HepG2 (cell line): ENCODE results near the gene DCC. TPM values are rescaled to one million over a fixed set of nuclear protein-coding genes. Genes with fewer than 3 reads are reported as not detected.

Experiments used
- ATAC-seq: fragments of 200-7000 bp; cut with Tn5 transposase; 3 replicates; pipeline ENCODE4 v1.9.1; 2020; ENCODE audit warnings: mild to moderate bottlenecking, moderate library complexity
- BruUV-seq: library from RNA; stranded (reverse); fragments of 400-500 nt; replicated peaks from 2 replicates; lab custom pipeline; 2021; lab: Mats Ljungman, UMichigan
- CTCF ChIA-PET: fragments of 300-600 bp; formaldehyde crosslinking; extraction: SDS; loops from one replicate; lab custom pipeline; 2021; ENCODE audit warnings: low total read pairs, inconsistent platforms, low intra/inter-chr PET ratio; lab: Yijun Ruan, JAX
- POLR2A ChIA-PET: fragments of 350-600 bp; sonication (Branson Sonifier 250); formaldehyde crosslinking; loops from one replicate; lab custom pipeline; 2020; ENCODE audit warnings: antibody characterized with exemption, inconsistent platforms; lab: Yijun Ruan, JAX
- DNase-seq: peaks from one replicate; pipeline ENCODE4 v3.0.0-alpha.2; 2015; ENCODE audit warnings: low spot score
- FAIRE-seq: peaks from 3 replicates; lab custom pipeline; 2011; peaks lifted over from hg19 to GRCh38; lab: Jason Lieb, UNC
- H2AFZ ChIP-seq: one replicate; pipeline ENCODE4 v1.6.1; 2011; ENCODE audit warnings: low read length, inconsistent platforms
- H3K27ac ChIP-seq: fragments of 300-600 bp; 3 replicates; pipeline ENCODE4 v1.8.0; 2011; ENCODE audit warnings: mixed run types, mild to moderate bottlenecking, mixed read lengths, low read length, inconsistent platforms; ENCODE audit not compliant: insufficient read depth; ENCODE audit errors: extremely low read length
- H3K27me3 ChIP-seq, 2 experiments: fragments of 200-600 bp in 1 of 2; 2 replicates in 1 of 2; 3 replicates in 1 of 2; pipeline versions ENCODE4 v1.6.0 to v1.8.0; 2011; ENCODE audit warnings: low read length in 2 of 2, mild to moderate bottlenecking in 2 of 2, moderate library complexity in 2 of 2, inconsistent platforms in 1 of 2; ENCODE audit not compliant: insufficient read depth in 2 of 2, control insufficient read depth in 1 of 2
- H3K36me3 ChIP-seq, 2 experiments: fragments of 200-600 bp in 1 of 2; replicated peaks in 1 of 2; 2 replicates in 1 of 2; 3 replicates in 1 of 2; pipeline versions ENCODE4 v1.5.1 to v1.8.0; 2011; ENCODE audit warnings: low read length in 2 of 2, inconsistent platforms in 1 of 2; ENCODE audit not compliant: insufficient read depth in 2 of 2, control insufficient read depth in 1 of 2
- H3K4me1 ChIP-seq: 2 replicates; pipeline ENCODE4 v1.5.1; 2012; ENCODE audit warnings: low read length, inconsistent platforms; ENCODE audit not compliant: insufficient read depth
- H3K4me2 ChIP-seq: 2 replicates; pipeline ENCODE4 v1.6.0; 2011; ENCODE audit warnings: low read depth, low read length, inconsistent platforms
- H3K4me3 ChIP-seq, 3 experiments: fragments of 200-600 bp in 1 of 3; sonication (generic), shearing (Covaris generic) in 1 of 3; replicated peaks in 1 of 3; 2 replicates each; pipeline ENCODE4 v1.5.1; 2011 to 2016; ENCODE audit warnings: low read length in 3 of 3, inconsistent platforms in 2 of 3, low read depth in 2 of 3, mild to moderate bottlenecking in 2 of 3, control low read depth in 1 of 3, mixed read lengths in 1 of 3; ENCODE audit not compliant: insufficient read depth in 1 of 3
- H3K79me2 ChIP-seq: one replicate; pipeline ENCODE4 v1.6.1; 2011; ENCODE audit warnings: low read length, inconsistent platforms; ENCODE audit not compliant: insufficient read depth
- H3K9ac ChIP-seq: 2 replicates; pipeline ENCODE4 v1.6.0; 2011; ENCODE audit warnings: mild to moderate bottlenecking, low read depth, low read length, inconsistent platforms; ENCODE audit not compliant: insufficient read depth
- H3K9me3 ChIP-seq: 2 replicates; pipeline ENCODE4 v1.5.1; 2012; ENCODE audit warnings: mild to moderate bottlenecking, low read length
- H4K20me1 ChIP-seq: 2 replicates; pipeline ENCODE4 v1.6.0; 2011; ENCODE audit warnings: inconsistent platforms, mild to moderate bottlenecking, low read length, moderate library complexity; ENCODE audit not compliant: insufficient read depth
- FLYWCH1 ChIP-seq: sonication (generic); formaldehyde crosslinking; IDR thresholded peaks from 2 replicates; pipeline ENCODE4 v1.8.1; 2023; ENCODE audit warnings: mild to moderate bottlenecking, missing genetic modification reagents
- FOXA1 ChIP-seq, 2 experiments: fragments of 450-650 bp in 1 of 2; sonication (generic) in 1 of 2; formaldehyde crosslinking in 1 of 2; IDR thresholded peaks; 2 replicates each; pipeline versions ENCODE4 v1.4.0 to v1.6.1; 2016 to 2020; ENCODE audit warnings: missing genetic modification reagents in 1 of 2
- GMEB1 ChIP-seq: sonication (generic); formaldehyde crosslinking; IDR thresholded peaks from 2 replicates; pipeline ENCODE4 v1.5.1; 2020; ENCODE audit warnings: missing genetic modification reagents, mild to moderate bottlenecking, borderline replicate concordance
- MEIS1 ChIP-seq: sonication (generic); formaldehyde crosslinking; IDR thresholded peaks from 2 replicates; pipeline ENCODE4 v1.9.0; 2021; ENCODE audit warnings: mild to moderate bottlenecking, missing genetic modification reagents, moderate library complexity, borderline replicate concordance
- PHF8 ChIP-seq: sonication (generic); formaldehyde crosslinking; IDR thresholded peaks from 2 replicates; pipeline ENCODE4 v1.5.0; 2020; ENCODE audit warnings: missing genetic modification reagents
- RFX1 ChIP-seq: fragments of 450-650 bp; IDR thresholded peaks from 2 replicates; pipeline ENCODE4 v1.6.1; 2017
- SIN3A ChIP-seq: IDR thresholded peaks from 2 replicates; pipeline ENCODE4 v1.6.1; 2011; ENCODE audit warnings: low read depth, mild to moderate bottlenecking, control low read depth, low read length, borderline replicate concordance
- ZBTB4 ChIP-seq: sonication (generic); formaldehyde crosslinking; IDR thresholded peaks from 2 replicates; pipeline ENCODE4 v1.4.0; 2020; ENCODE audit warnings: missing genetic modification reagents, mild to moderate bottlenecking, borderline replicate concordance
- ZFY ChIP-seq: sonication (generic); formaldehyde crosslinking; IDR thresholded peaks from 2 replicates; pipeline ENCODE4 v1.4.0; 2020; ENCODE audit warnings: missing genetic modification reagents
- ZNF160 ChIP-seq: sonication (generic); formaldehyde crosslinking; IDR thresholded peaks from 2 replicates; pipeline ENCODE4 v1.8.0; 2022; ENCODE audit warnings: mild to moderate bottlenecking, inconsistent platforms, missing genetic modification reagents
- ZNF225 ChIP-seq: sonication (generic); formaldehyde crosslinking; IDR thresholded peaks from 2 replicates; pipeline ENCODE4 v1.4.0; 2020; ENCODE audit warnings: mild to moderate bottlenecking, missing genetic modification reagents
- ZNF329 ChIP-seq: sonication (generic); formaldehyde crosslinking; IDR thresholded peaks from 2 replicates; pipeline ENCODE4 v1.9.0; 2021; ENCODE audit warnings: low read depth, mild to moderate bottlenecking, missing genetic modification reagents
- ZNF557 ChIP-seq: sonication (generic); formaldehyde crosslinking; IDR thresholded peaks from 2 replicates; pipeline ENCODE4 v1.4.0; 2020; ENCODE audit warnings: missing genetic modification reagents
- ZNF703 ChIP-seq: sonication (generic); formaldehyde crosslinking; IDR thresholded peaks from 2 replicates; pipeline ENCODE4 v1.5.1; 2020; ENCODE audit warnings: missing genetic modification reagents, mild to moderate bottlenecking, moderate library complexity, borderline replicate concordance
- ZNF790 ChIP-seq: sonication (generic); formaldehyde crosslinking; IDR thresholded peaks from 2 replicates; pipeline ENCODE4 v1.8.0; 2022; ENCODE audit warnings: missing genetic modification reagents, mild to moderate bottlenecking, borderline replicate concordance
- WGBS: methylation state at CpG from one replicate; pipeline ENCODE4 v1.1.6; 2017; ENCODE audit warnings: low lambda C conversion rate; 5-methylcytosine and 5-hydroxymethylcytosine counted together
- in situ Hi-C: cut with HindIII; loops from 2 replicates; pipeline ENCODE4 v1.10.0; 2017; ENCODE audit warnings: low pct_unique_long_range_greater_than_20kb; ENCODE audit not compliant: extremely low pct_ligation_motif_present
- intact Hi-C: fragments of 100-400 bp; cut with micrococcal nuclease; formaldehyde crosslinking; loops from one replicate; pipeline ENCODE4 v1.10.0; 2022; ENCODE audit not compliant: unreplicated experiment
- polyA plus RNA-seq, 8 experiments: library from polyadenylated mRNA; depleted of rRNA in 3 of 8; stranded (reverse) in 7 of 8; unstranded in 1 of 8; fragments of >200 nt; fragmentation: Illumina TruSeq in 4 of 8; extraction: Trizol in 4 of 8; gene quantifications; 2 replicates each; pipeline versions ENCODE4 v1.2.1 to v1.2.3, GENCODE V29; 2011 to 2016; ENCODE audit warnings: low read depth in 4 of 8, missing spikeins in 1 of 8, mixed read lengths in 1 of 8; ENCODE audit not compliant: insufficient read depth in 1 of 8
- total RNA-seq, 5 experiments: library from RNA; depleted of rRNA; stranded (reverse); fragments of >200 nt; fragmentation: Illumina TruSeq; extraction: Trizol; gene quantifications; 2 replicates each; pipeline ENCODE4 v1.2.3, GENCODE V29; 2016; ENCODE audit warnings: low read depth in 1 of 5

The DCC gene
- total and polyA plus RNA-seq, 2 of the 13 experiments (the other 11 are each of a cell fraction or from before 2014, with no cell fraction given), result not detected

- FAIRE-seq (no peak), DNase-seq (no peak), ATAC-seq (no peak)
- Histone ChIP-seq H2AFZ (no peak overlapping the region), H3K36me3 (no peaks in the 10 kb centered on the region), H3K4me2 (no peak overlapping the region), H3K79me2 (no peaks in the 10 kb centered on the region), H3K4me3 (no peak overlapping the region), H3K27me3 (no peaks in the 10 kb centered on the region), H3K9me3 (no peaks in the 10 kb centered on the region), H3K9ac (no peak overlapping the region), H3K4me1 (no peaks in the 10 kb centered on the region), H3K27ac (no peak overlapping the region), H4K20me1 (no peaks in the 10 kb centered on the region)
- ChIA-PET CTCF (no interaction called here), POLR2A (no interaction called here)
- no peak for TF ChIP-seq ZNF790 (CRISPR knock-in tag)
- no peak for TF ChIP-seq SIN3A
- TF ChIP-seq MEIS1 (CRISPR knock-in tag), result no peak
- no peak for TF ChIP-seq FOXA1 (IDR thresholded peaks at IDR 0.05)
- TF ChIP-seq FOXA1 (CRISPR knock-in tag; IDR thresholded peaks at IDR 0.05), result no peak
- TF ChIP-seq FLYWCH1 (CRISPR knock-in tag), result no peak
- no peak for TF ChIP-seq ZNF329 (CRISPR knock-in tag)
- TF ChIP-seq ZNF160 (CRISPR knock-in tag), result no peak
- TF ChIP-seq GMEB1, result no peak
- no peak for TF ChIP-seq ZNF225 (CRISPR knock-in tag)
- no peak for TF ChIP-seq ZNF557 (CRISPR knock-in tag)
- TF ChIP-seq ZBTB4, result no peak
- TF ChIP-seq RFX1, result no peak
- TF ChIP-seq ZNF703 (CRISPR knock-in tag), result no peak
- TF ChIP-seq PHF8, result no peak
- TF ChIP-seq ZFY (CRISPR knock-in tag), result no peak
- WGBS, result 4% methylated on average over 4 of the region's 4 CpGs
- no TSS peak for BruUV-seq
- intact Hi-C loops, result no loop called here
- in situ Hi-C loops, result no loop called here
Observed at GRCh38 chr18:52451256-52451655, 111.3 kb downstream of the DCC start.
